HepG2 (cell line): ENCODE measurements around the gene AARS1. TPM values are rescaled to one million over a fixed set of nuclear protein-coding genes. Genes with fewer than 3 reads are reported as not detected.

Experiments
- AHR ChIP-seq: IDR thresholded peaks from 2 replicates; pipeline ENCODE4 v1.6.1; 2018; ENCODE audit warnings: missing genetic modification reagents, missing compliant biosample characterization
- CC2D1A ChIP-seq: sonication (generic); formaldehyde crosslinking; IDR thresholded peaks from 2 replicates; pipeline ENCODE4 v1.8.1; 2023; ENCODE audit warnings: mild to moderate bottlenecking, missing genetic modification reagents
- CREB1 ChIP-seq, 2 experiments: fragments of 450-650 bp in 1 of 2; IDR thresholded peaks; 2 replicates each; pipeline ENCODE4 v1.6.1; 2016 to 2017; ENCODE audit warnings: control low read depth in 1 of 2, mild to moderate bottlenecking in 1 of 2, missing compliant biosample characterization in 1 of 2, missing genetic modification characterization in 1 of 2
- KDM1A ChIP-seq: IDR thresholded peaks from 2 replicates; pipeline ENCODE4 v1.6.1; 2016; ENCODE audit warnings: missing compliant biosample characterization
- MEIS1 ChIP-seq: sonication (generic); formaldehyde crosslinking; IDR thresholded peaks from 2 replicates; pipeline ENCODE4 v1.9.0; 2021; ENCODE audit warnings: mild to moderate bottlenecking, missing genetic modification reagents, moderate library complexity, borderline replicate concordance
- MTF2 ChIP-seq: sonication (generic); formaldehyde crosslinking; IDR thresholded peaks from 2 replicates; pipeline ENCODE4 v1.5.0; 2020; ENCODE audit warnings: missing genetic modification reagents, borderline replicate concordance
- NBN ChIP-seq: fragments of 450-650 bp; conservative IDR thresholded peaks from 2 replicates; pipeline ENCODE4 v1.6.1; 2017
- NR0B2 ChIP-seq: sonication (generic); formaldehyde crosslinking; IDR thresholded peaks from 2 replicates; pipeline ENCODE4 v1.4.0; 2020; ENCODE audit warnings: mild to moderate bottlenecking, missing genetic modification reagents
- RARA ChIP-seq: IDR thresholded peaks from 2 replicates; pipeline ENCODE4 v1.6.1; 2016; ENCODE audit warnings: missing genetic modification reagents, missing compliant biosample characterization
- RFXAP ChIP-seq: sonication (generic); formaldehyde crosslinking; IDR thresholded peaks from 2 replicates; pipeline ENCODE4 v1.4.0; 2020; ENCODE audit warnings: missing genetic modification reagents, borderline replicate concordance
- SETDB1 ChIP-seq: sonication (generic); formaldehyde crosslinking; IDR thresholded peaks from 2 replicates; pipeline ENCODE4 v1.5.1; 2020; ENCODE audit warnings: missing genetic modification reagents, mild to moderate bottlenecking, borderline replicate concordance
- SMAD9 ChIP-seq: sonication (generic); formaldehyde crosslinking; IDR thresholded peaks from 2 replicates; pipeline ENCODE4 v1.5.1; 2020; ENCODE audit warnings: mild to moderate bottlenecking, missing genetic modification reagents
- SNAI1 ChIP-seq: sonication (generic); formaldehyde crosslinking; IDR thresholded peaks from 2 replicates; pipeline ENCODE4 v1.5.0; 2020; ENCODE audit warnings: mild to moderate bottlenecking, missing genetic modification reagents, borderline replicate concordance
- XRCC5 ChIP-seq: fragments of 200-400 bp; formaldehyde crosslinking; optimal IDR thresholded peaks from 2 replicates; pipeline ENCODE3; 2017; ENCODE audit warnings: mild to moderate bottlenecking, low read length
- ZBTB33 ChIP-seq: sonication (generic); formaldehyde crosslinking; IDR thresholded peaks from 2 replicates; pipeline ENCODE4 v1.4.0; 2020; ENCODE audit warnings: missing genetic modification reagents
- ZBTB46 ChIP-seq: sonication (generic); formaldehyde crosslinking; IDR thresholded peaks from 2 replicates; pipeline ENCODE4 v1.4.0; 2020; ENCODE audit warnings: mild to moderate bottlenecking, missing genetic modification reagents, borderline replicate concordance
- ZFX ChIP-seq: sonication (generic); formaldehyde crosslinking; IDR thresholded peaks from 2 replicates; pipeline ENCODE4 v1.4.0; 2020; ENCODE audit warnings: mild to moderate bottlenecking, low read depth, missing genetic modification reagents, moderate library complexity
- ZNF205 ChIP-seq: IDR thresholded peaks from 2 replicates; pipeline ENCODE4 v1.6.1; 2018; ENCODE audit warnings: missing biosample characterization, missing genetic modification reagents
- ZNF207 ChIP-seq: fragments of 450-650 bp; IDR thresholded peaks from 2 replicates; pipeline ENCODE4 v1.6.1; 2016; ENCODE audit warnings: antibody characterized with exemption, borderline replicate concordance
- ZNF329 ChIP-seq: sonication (generic); formaldehyde crosslinking; IDR thresholded peaks from 2 replicates; pipeline ENCODE4 v1.9.0; 2021; ENCODE audit warnings: low read depth, mild to moderate bottlenecking, missing genetic modification reagents
- ZNF44 ChIP-seq: sonication (generic); formaldehyde crosslinking; IDR thresholded peaks from 2 replicates; pipeline ENCODE4 v1.5.1; 2020; ENCODE audit warnings: mild to moderate bottlenecking, missing genetic modification reagents
- ZNF574 ChIP-seq: sonication (generic); formaldehyde crosslinking; IDR thresholded peaks from 2 replicates; pipeline ENCODE4 v1.4.0; 2020; ENCODE audit warnings: missing genetic modification reagents
- ZSCAN9 ChIP-seq: IDR thresholded peaks from 2 replicates; pipeline ENCODE4 v1.6.1; 2016; ENCODE audit warnings: borderline replicate concordance
- polyA plus RNA-seq, 8 experiments: library from polyadenylated mRNA; depleted of rRNA in 3 of 8; stranded (reverse) in 7 of 8; unstranded in 1 of 8; fragments of >200 nt; fragmentation: Illumina TruSeq in 4 of 8; extraction: Trizol in 4 of 8; gene quantifications; 2 replicates each; pipeline versions ENCODE4 v1.2.1 to v1.2.3, GENCODE V29; 2011 to 2016; ENCODE audit warnings: low read depth in 4 of 8, missing spikeins in 1 of 8, mixed read lengths in 1 of 8; ENCODE audit not compliant: insufficient read depth in 1 of 8
- total RNA-seq, 5 experiments: library from RNA; depleted of rRNA; stranded (reverse); fragments of >200 nt; fragmentation: Illumina TruSeq; extraction: Trizol; gene quantifications; 2 replicates each; pipeline ENCODE4 v1.2.3, GENCODE V29; 2016; ENCODE audit warnings: low read depth in 1 of 5

The AARS1 gene
- total and polyA plus RNA-seq, 2 of the 13 experiments (the other 11 are each of a cell fraction or from before 2014, with no cell fraction given), result 107 to 132 TPM

GRCh38 chr16:70251629-70252354, 37.5 kb downstream of the AARS1 start, which contains the start of gene EXOSC6 (continued):
- peak; percentile 49 for TF ChIP-seq CREB1 (IDR thresholded peaks at IDR 0.05)
- TF ChIP-seq CREB1 (CRISPR knock-in tag; IDR thresholded peaks at IDR 0.05), result no peak; the same call in 1 of the 2 replicates
- TF ChIP-seq NR0B2 (CRISPR knock-in tag), result peak; percentile 70; the same call in 1 of the 2 replicates
- peak; percentile 71; the same call in 1 of the 2 replicates for TF ChIP-seq ZNF44 (CRISPR knock-in tag)
- peak; percentile 94 for TF ChIP-seq ZNF205 (CRISPR knock-in tag)
- peak; percentile 86; the same call in 1 of the 2 replicates for TF ChIP-seq MTF2 (CRISPR knock-in tag)
- no peak; the same call in 1 of the 2 replicates for TF ChIP-seq SMAD9
- TF ChIP-seq ZBTB33 (CRISPR knock-in tag), result peak; percentile 88
- peak; percentile 99 for TF ChIP-seq CC2D1A (CRISPR knock-in tag)
- peak; percentile 100 for TF ChIP-seq XRCC5
- TF ChIP-seq ZFX (CRISPR knock-in tag), result peak; percentile 98
- TF ChIP-seq NBN, result no peak
- no peak for TF ChIP-seq ZNF207
- peak; percentile 62 for TF ChIP-seq RARA (CRISPR knock-in tag)
- peak; percentile 90 for TF ChIP-seq MEIS1 (CRISPR knock-in tag)
- TF ChIP-seq ZSCAN9 (CRISPR knock-in tag), result peak; percentile 95; the same call in 1 of the 2 replicates
- no peak for TF ChIP-seq SNAI1
- peak; percentile 87 for TF ChIP-seq ZNF329
- TF ChIP-seq ZNF574 (CRISPR knock-in tag), result peak; percentile 99
- TF ChIP-seq RFXAP (CRISPR knock-in tag), result peak; percentile 60
- no peak; the same call in 1 of the 2 replicates for TF ChIP-seq KDM1A (CRISPR knock-in tag)
- TF ChIP-seq SETDB1 (CRISPR knock-in tag), result no peak
- peak; percentile 97 for TF ChIP-seq AHR (CRISPR knock-in tag)
- TF ChIP-seq ZBTB46 (CRISPR knock-in tag), result peak; percentile 86; the same call in 1 of the 2 replicates
